B cell (primary cell): ENCODE measurements around the gene WHAMM.

ENCODE experiments used
- EZH2 ChIP-seq: IDR thresholded peaks from 2 replicates; pipeline ENCODE4 v1.6.1; 2012; ENCODE audit warnings: borderline replicate concordance, low read depth, mild to moderate bottlenecking, moderate library complexity, low read length; ENCODE audit not compliant: insufficient read depth, poor library complexity, severe bottlenecking
- TF ChIP-seq, protein P1 (sequence below): fragments of 200-600 bp; IDR thresholded peaks from one replicate; pipeline ENCODE4 v1.8.0; 2022; ENCODE audit warnings: antibody characterized with exemption, mild to moderate bottlenecking

DNA sequence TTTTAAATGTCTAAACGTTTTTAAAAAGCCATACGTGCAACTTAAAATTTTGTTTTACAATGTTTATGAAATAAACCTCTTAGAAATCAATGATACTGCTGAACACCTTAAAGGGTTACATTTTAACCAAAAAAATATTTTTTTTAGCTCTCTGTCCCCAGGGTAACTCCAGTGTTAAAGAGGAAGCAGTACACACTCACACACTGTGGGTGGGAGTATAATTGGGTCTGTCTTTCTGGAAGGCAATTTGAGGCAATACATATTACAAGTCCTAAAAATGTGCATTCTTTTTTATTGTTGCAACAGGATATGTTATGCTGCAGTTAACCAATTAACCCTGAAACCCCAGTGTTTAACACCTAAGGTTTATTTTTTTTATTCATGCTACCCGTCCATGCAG lies 34.1 kb downstream of the WHAMM start:
- TF ChIP-seq, protein P1, sequence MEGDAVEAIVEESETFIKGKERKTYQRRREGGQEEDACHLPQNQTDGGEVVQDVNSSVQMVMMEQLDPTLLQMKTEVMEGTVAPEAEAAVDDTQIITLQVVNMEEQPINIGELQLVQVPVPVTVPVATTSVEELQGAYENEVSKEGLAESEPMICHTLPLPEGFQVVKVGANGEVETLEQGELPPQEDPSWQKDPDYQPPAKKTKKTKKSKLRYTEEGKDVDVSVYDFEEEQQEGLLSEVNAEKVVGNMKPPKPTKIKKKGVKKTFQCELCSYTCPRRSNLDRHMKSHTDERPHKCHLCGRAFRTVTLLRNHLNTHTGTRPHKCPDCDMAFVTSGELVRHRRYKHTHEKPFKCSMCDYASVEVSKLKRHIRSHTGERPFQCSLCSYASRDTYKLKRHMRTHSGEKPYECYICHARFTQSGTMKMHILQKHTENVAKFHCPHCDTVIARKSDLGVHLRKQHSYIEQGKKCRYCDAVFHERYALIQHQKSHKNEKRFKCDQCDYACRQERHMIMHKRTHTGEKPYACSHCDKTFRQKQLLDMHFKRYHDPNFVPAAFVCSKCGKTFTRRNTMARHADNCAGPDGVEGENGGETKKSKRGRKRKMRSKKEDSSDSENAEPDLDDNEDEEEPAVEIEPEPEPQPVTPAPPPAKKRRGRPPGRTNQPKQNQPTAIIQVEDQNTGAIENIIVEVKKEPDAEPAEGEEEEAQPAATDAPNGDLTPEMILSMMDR, result no peak
- no peak for TF ChIP-seq EZH2
